PC-9 (cell line): ENCODE results near the gene GLB1L3. TPM values are rescaled to one million over a fixed set of nuclear protein-coding genes. Genes with fewer than 3 reads are reported as not detected.

Experiments
- BruUV-seq: library from RNA; stranded (reverse); fragments of 400-500 nt; replicated peaks from 2 replicates; lab custom pipeline; 2021; lab: Mats Ljungman, UMichigan
- CTCF ChIA-PET: fragments of 300-600 bp; sonication (Branson Sonifier 250); formaldehyde crosslinking; loops from one replicate; lab custom pipeline; 2022; ENCODE audit warnings: antibody characterized with exemption; lab: Charles Lee
- POLR2A ChIA-PET: fragments of 300-600 bp; sonication (Branson Sonifier 250); formaldehyde crosslinking; loops from one replicate; lab custom pipeline; 2022; ENCODE audit warnings: antibody characterized with exemption; ENCODE audit not compliant: unreplicated experiment; lab: Charles Lee
- DNase-seq, 2 experiments: peaks; one replicate each; pipeline versions ENCODE4 v3.0.0 to v3.0.0-alpha.2; 2015 to 2022; ENCODE audit warnings: mixed read lengths in 1 of 2
- H2AFZ ChIP-seq: fragments of 200-600 bp; sonication (generic); 2 replicates; pipeline ENCODE4 v1.8.1; 2017; ENCODE audit warnings: antibody characterized with exemption
- H3F3A ChIP-seq: fragments of 200-600 bp; sonication (generic); 2 replicates; pipeline ENCODE4 v1.8.1; 2017; ENCODE audit warnings: antibody characterized with exemption, mild to moderate bottlenecking, low read depth; ENCODE audit not compliant: insufficient read depth
- H3K27ac ChIP-seq: fragments of 200-600 bp; sonication (generic); 2 replicates; pipeline ENCODE4 v1.6.1; 2016; ENCODE audit warnings: mixed run types
- H3K27me3 ChIP-seq: fragments of 200-600 bp; sonication (generic); 2 replicates; pipeline ENCODE4 v1.6.1; 2016; ENCODE audit warnings: low read depth, mixed run types; ENCODE audit not compliant: insufficient read depth
- H3K36me3 ChIP-seq: fragments of 200-600 bp; sonication (generic); 2 replicates; pipeline ENCODE4 v1.6.1; 2016; ENCODE audit warnings: low read depth, mixed run types
- H3K4me1 ChIP-seq: fragments of 200-600 bp; sonication (generic); replicated peaks from 2 replicates; pipeline ENCODE4 v1.6.1; 2016; ENCODE audit warnings: mixed run types; ENCODE audit not compliant: insufficient read depth
- H3K4me2 ChIP-seq: fragments of 200-600 bp; sonication (generic); 2 replicates; pipeline ENCODE4 v1.6.1; 2017; ENCODE audit warnings: mixed run types
- H3K4me3 ChIP-seq: fragments of 200-600 bp; sonication (generic); 2 replicates; pipeline ENCODE4 v1.6.1; 2016; ENCODE audit warnings: mixed run types
- H3K79me2 ChIP-seq: fragments of 200-600 bp; sonication (generic); 2 replicates; pipeline ENCODE4 v1.6.1; 2017; ENCODE audit warnings: low read depth, mixed run types
- H3K9me2 ChIP-seq: fragments of 200-600 bp; sonication (generic); 2 replicates; pipeline ENCODE4 v1.8.1; 2017; ENCODE audit warnings: mild to moderate bottlenecking; ENCODE audit not compliant: insufficient read depth
- H3K9me3 ChIP-seq: fragments of 200-600 bp; sonication (generic); 2 replicates; pipeline ENCODE4 v1.8.1; 2016; ENCODE audit warnings: low read depth; ENCODE audit not compliant: insufficient read depth
- H4K20me1 ChIP-seq: fragments of 200-600 bp; sonication (generic); 2 replicates; pipeline ENCODE4 v1.8.1; 2017; ENCODE audit not compliant: insufficient read depth
- CTCF ChIP-seq: fragments of 200-600 bp; sonication (generic); conservative IDR thresholded peaks from 2 replicates; pipeline ENCODE4 v1.6.1; 2017; ENCODE audit warnings: mixed run types, antibody characterized with exemption, mild to moderate bottlenecking, moderate library complexity
- EZH2 ChIP-seq: fragments of 200-600 bp; sonication (generic); IDR thresholded peaks from 2 replicates; pipeline ENCODE4 v1.8.0; 2017; ENCODE audit warnings: antibody characterized with exemption, low read depth
- intact Hi-C: fragments of 100-400 bp; cut with micrococcal nuclease; formaldehyde crosslinking; loops from one replicate; pipeline ENCODE4 v1.10.0; 2022; ENCODE audit not compliant: unreplicated experiment
- total RNA-seq: library from RNA; stranded (reverse); gene quantifications from 2 replicates; pipeline ENCODE4 v1.2.3, GENCODE V29; 2021

GLB1L3 gene
- total RNA-seq, 1 experiment from 2014 or later = not detected

- H3K9me2 ChIP-seq = no peaks in the 10 kb centered on the region
- DNase-seq = no peak
- H3K4me1 ChIP-seq = peaks cover 8% of the 10 kb centered on the region
- BruUV-seq = no TSS peak
- peaks cover 2% of the 10 kb centered on the region; the same call in 1 of the 2 replicates for H3F3A ChIP-seq
- H3K36me3 ChIP-seq = no peaks in the 10 kb centered on the region
- H3K27me3 ChIP-seq = no peaks in the 10 kb centered on the region
- H3K9me3 ChIP-seq = no peaks in the 10 kb centered on the region
- intact Hi-C loops = no loop called here
- ChIA-PET CTCF (no interaction called here), POLR2A (no interaction called here)
- no peak overlapping the region for H3K27ac ChIP-seq
- no peak overlapping the region for H3K4me2 ChIP-seq
- H3K79me2 ChIP-seq = peaks cover 6% of the 10 kb centered on the region; the same call in 1 of the 2 replicates
- no peaks in the 10 kb centered on the region for H4K20me1 ChIP-seq
- no peak for TF ChIP-seq EZH2
- TF ChIP-seq CTCF = no peak
- H3K4me3 ChIP-seq = no peak overlapping the region
- no peak overlapping the region for H2AFZ ChIP-seq
Measured at GRCh38 chr11:134345237-134345550, 69.0 kb downstream of the GLB1L3 start.

DNA sequence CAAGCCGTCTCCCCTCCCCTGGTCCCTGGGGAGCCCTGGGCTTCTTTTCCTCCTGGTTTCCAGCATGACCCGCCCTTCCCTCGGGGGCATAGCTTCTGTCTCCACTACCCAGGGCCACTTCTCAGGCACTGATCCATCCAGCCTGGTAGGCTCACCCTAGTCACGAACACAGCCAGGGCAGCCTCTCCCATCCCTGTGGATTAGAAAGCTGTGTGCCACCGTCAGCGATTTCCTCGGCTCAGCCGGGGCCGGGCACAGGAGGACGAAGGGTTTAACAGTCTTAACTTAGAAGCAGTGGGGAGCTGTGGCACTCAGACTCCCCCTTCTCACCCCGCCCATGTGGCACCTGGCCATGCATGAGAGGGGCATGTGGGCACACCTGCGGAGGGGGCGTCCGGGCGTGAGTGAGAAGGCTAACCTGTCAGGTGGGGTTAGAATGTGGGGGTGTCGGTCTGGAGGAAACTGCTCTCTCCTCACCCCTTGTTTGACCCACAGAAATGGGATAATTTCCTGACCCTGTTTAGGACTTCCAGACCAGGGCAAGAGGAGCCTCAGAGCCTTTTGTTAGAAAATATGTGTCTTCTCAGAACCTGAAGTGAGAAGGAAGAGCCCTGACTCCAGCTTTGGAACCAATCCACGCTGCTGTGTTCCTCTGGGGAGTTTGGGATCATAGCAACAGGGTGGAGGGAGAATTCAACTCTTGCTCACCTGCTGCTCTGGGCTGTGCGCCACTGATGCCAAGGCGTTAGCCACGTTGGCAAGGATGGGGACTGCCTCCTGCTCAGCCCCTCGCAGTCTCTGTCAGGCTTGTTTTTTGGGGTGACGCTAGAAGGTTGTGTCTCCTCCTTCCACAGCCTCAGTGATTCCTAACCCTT is 70.2 kb downstream of the GLB1L3 start:
- Histone ChIP-seq H3K4me3 (no peak overlapping the region), H3K9me3 (no peaks in the 10 kb centered on the region), H2AFZ (no peak overlapping the region), H3K4me2 (no peak overlapping the region), H3K4me1 (no peaks in the 10 kb centered on the region), H3K9me2 (no peaks in the 10 kb centered on the region), H3K79me2 (no peaks in the 10 kb centered on the region), H3K27me3 (no peaks in the 10 kb centered on the region), H3F3A (no peaks in the 10 kb centered on the region), H3K27ac (no peak overlapping the region), H3K36me3 (no peaks in the 10 kb centered on the region), H4K20me1 (no peaks in the 10 kb centered on the region)
- BruUV-seq = no TSS peak
- intact Hi-C loops = no loop called here
- ChIA-PET CTCF (no interaction called here), POLR2A (no interaction called here)
- TF ChIP-seq EZH2 = no peak
- no peak for TF ChIP-seq CTCF
- no peak for DNase-seq

GRCh38 chr11:134346976-134347350 is 70.8 kb downstream of the GLB1L3 start:
- TF ChIP-seq EZH2 = no peak
- TF ChIP-seq CTCF = no peak
- Histone ChIP-seq H3K36me3 (no peaks in the 10 kb centered on the region), H3F3A (no peaks in the 10 kb centered on the region), H3K79me2 (no peaks in the 10 kb centered on the region), H3K4me3 (no peak overlapping the region), H3K4me2 (no peak overlapping the region), H2AFZ (no peak overlapping the region), H3K27ac (no peak overlapping the region), H3K9me2 (no peaks in the 10 kb centered on the region), H3K4me1 (no peaks in the 10 kb centered on the region), H3K9me3 (no peaks in the 10 kb centered on the region), H3K27me3 (no peaks in the 10 kb centered on the region), H4K20me1 (no peaks in the 10 kb centered on the region)
- DNase-seq = no peak
- BruUV-seq = no TSS peak
- ChIA-PET POLR2A (no interaction called here), CTCF (no interaction called here)
- intact Hi-C loops = no loop called here
